SK-N-SH treated with all-trans-retinoic acid at 6 μM for 48 hours (cell line): ENCODE results near the gene KLF13.

Experiments
- ATAC-seq: fragments of 200-7000 bp; cut with Tn5 transposase; 3 replicates; pipeline ENCODE4 v1.9.1; 2020; ENCODE audit warnings: mild to moderate bottlenecking, moderate library complexity
- ARNTL ChIP-seq: fragments of 450-650 bp; formaldehyde crosslinking; IDR thresholded peaks from 2 replicates; pipeline ENCODE4 v1.5.0; 2020; ENCODE audit warnings: low read depth, mild to moderate bottlenecking, moderate library complexity, borderline replicate concordance
- BACH2 ChIP-seq: fragments of 250-450 bp; sonication (Bioruptor Pico); IDR thresholded peaks from 2 replicates; pipeline ENCODE4 v1.9.0; 2021; ENCODE audit warnings: mild to moderate bottlenecking, borderline replicate concordance
- CSDC2 ChIP-seq: fragments of 250-450 bp; sonication (Bioruptor Pico); IDR thresholded peaks from 2 replicates; pipeline ENCODE4 v1.5.0; 2020; ENCODE audit warnings: mild to moderate bottlenecking, moderate library complexity
- CSRNP3 ChIP-seq: fragments of 250-450 bp; sonication (Bioruptor Pico); IDR thresholded peaks from 2 replicates; pipeline ENCODE4 v1.5.1; 2021; ENCODE audit warnings: mild to moderate bottlenecking, moderate library complexity
- ESRRG ChIP-seq: fragments of 250-450 bp; sonication (Bioruptor Pico); IDR thresholded peaks from 2 replicates; pipeline ENCODE4 v1.6.1; 2021; ENCODE audit warnings: mild to moderate bottlenecking
- GLIS3 ChIP-seq: fragments of 250-450 bp; sonication (Bioruptor Pico); IDR thresholded peaks from 2 replicates; pipeline ENCODE4 v1.5.0; 2020; ENCODE audit warnings: mild to moderate bottlenecking, moderate library complexity
- ISL1 ChIP-seq: fragments of 250-450 bp; sonication (Bioruptor Pico); IDR thresholded peaks from 2 replicates; pipeline ENCODE4 v2.1.2; 2022; ENCODE audit warnings: mild to moderate bottlenecking, moderate library complexity
- OSR1 ChIP-seq: fragments of 250-450 bp; sonication (Bioruptor Pico); IDR thresholded peaks from 2 replicates; pipeline ENCODE4 v1.8.0; 2022; ENCODE audit warnings: moderate library complexity, mild to moderate bottlenecking, inconsistent platforms
- PPARA ChIP-seq: fragments of 250-450 bp; sonication (Bioruptor Pico); IDR thresholded peaks from 2 replicates; pipeline ENCODE4 v1.5.0; 2020; ENCODE audit warnings: mild to moderate bottlenecking, borderline replicate concordance
- RARB ChIP-seq: fragments of 250-450 bp; sonication (Bioruptor Pico); IDR thresholded peaks from 2 replicates; pipeline ENCODE4 v1.8.0; 2021; ENCODE audit warnings: mild to moderate bottlenecking, moderate library complexity
- SNAI2 ChIP-seq: fragments of 250-450 bp; sonication (Bioruptor Pico); IDR thresholded peaks from 2 replicates; pipeline ENCODE4 v1.5.0; 2020; ENCODE audit warnings: mild to moderate bottlenecking, moderate library complexity
- TCF4 ChIP-seq: fragments of 250-450 bp; sonication (Bioruptor Pico); IDR thresholded peaks from 2 replicates; pipeline ENCODE4 v1.8.0; 2021; ENCODE audit warnings: mild to moderate bottlenecking, moderate library complexity, borderline replicate concordance
- TSHZ2 ChIP-seq: fragments of 250-450 bp; sonication (Bioruptor Pico); IDR thresholded peaks from 2 replicates; pipeline ENCODE4 v1.5.0; 2020; ENCODE audit warnings: mild to moderate bottlenecking, moderate library complexity
- ZFP3 ChIP-seq: fragments of 250-450 bp; sonication (Bioruptor Pico); IDR thresholded peaks from 2 replicates; pipeline ENCODE4 v1.5.0; 2020; ENCODE audit warnings: mild to moderate bottlenecking, moderate library complexity
- ZFP30 ChIP-seq: fragments of 450-650 bp; formaldehyde crosslinking; IDR thresholded peaks from 2 replicates; pipeline ENCODE4 v1.5.0; 2022; ENCODE audit warnings: mild to moderate bottlenecking, moderate library complexity
- ZNF565 ChIP-seq: fragments of 450-650 bp; formaldehyde crosslinking; conservative IDR thresholded peaks from 2 replicates; pipeline ENCODE4 v1.5.0; 2020; ENCODE audit warnings: low read depth, mild to moderate bottlenecking, moderate library complexity
- ZNF70 ChIP-seq: fragments of 450-650 bp; formaldehyde crosslinking; IDR thresholded peaks from 2 replicates; pipeline ENCODE4 v1.5.0; 2020; ENCODE audit warnings: mild to moderate bottlenecking, moderate library complexity
- ZNF8 ChIP-seq: fragments of 450-650 bp; formaldehyde crosslinking; IDR thresholded peaks from 2 replicates; pipeline ENCODE4 v1.5.0; 2020; ENCODE audit warnings: mild to moderate bottlenecking, moderate library complexity
- TF ChIP-seq, protein P1 (sequence below): fragments of 250-450 bp; sonication (Bioruptor Pico); IDR thresholded peaks from 2 replicates; pipeline ENCODE4 v1.5.1; 2020; ENCODE audit warnings: low read depth, mild to moderate bottlenecking, moderate library complexity
- TF ChIP-seq, protein P2 (sequence below): fragments of 250-450 bp; sonication (Bioruptor Pico); IDR thresholded peaks from 2 replicates; pipeline ENCODE4 v1.8.0; 2020; ENCODE audit warnings: mild to moderate bottlenecking, moderate library complexity, borderline replicate concordance
- TF ChIP-seq, protein P3 (sequence below): fragments of 250-450 bp; sonication (Bioruptor Pico); IDR thresholded peaks from 2 replicates; pipeline ENCODE4 v1.8.0; 2021; ENCODE audit warnings: low read depth, mild to moderate bottlenecking, moderate library complexity, borderline replicate concordance

Gene KLF13

DNA sequence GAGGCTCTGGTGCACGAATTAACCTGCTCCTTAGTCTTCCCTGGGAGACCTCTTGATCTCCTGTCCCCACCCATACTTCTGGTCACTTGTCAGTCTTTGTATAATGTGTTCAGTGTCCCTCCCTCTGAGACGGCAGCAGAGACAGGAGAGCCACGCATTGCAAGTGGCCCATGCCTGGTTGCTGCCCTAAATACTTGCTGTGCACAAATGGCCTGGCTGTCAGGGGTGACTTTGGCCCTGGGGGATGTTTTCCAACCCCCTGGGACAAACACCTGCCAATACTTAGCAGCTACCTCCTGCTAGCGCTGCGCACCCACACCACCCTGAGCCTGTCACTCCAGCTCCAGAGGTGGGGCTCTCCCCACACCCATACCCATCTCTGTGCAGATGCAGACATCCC lies 17.2 kb downstream of the KLF13 start:
- no peak for ATAC-seq

GRCh38 chr15:31344266-31344665 lies 17.6 kb downstream of the KLF13 start:
- ATAC-seq: no peak
- no peak for TF ChIP-seq RARB (CRISPR knock-in tag)
- TF ChIP-seq, protein P1, sequence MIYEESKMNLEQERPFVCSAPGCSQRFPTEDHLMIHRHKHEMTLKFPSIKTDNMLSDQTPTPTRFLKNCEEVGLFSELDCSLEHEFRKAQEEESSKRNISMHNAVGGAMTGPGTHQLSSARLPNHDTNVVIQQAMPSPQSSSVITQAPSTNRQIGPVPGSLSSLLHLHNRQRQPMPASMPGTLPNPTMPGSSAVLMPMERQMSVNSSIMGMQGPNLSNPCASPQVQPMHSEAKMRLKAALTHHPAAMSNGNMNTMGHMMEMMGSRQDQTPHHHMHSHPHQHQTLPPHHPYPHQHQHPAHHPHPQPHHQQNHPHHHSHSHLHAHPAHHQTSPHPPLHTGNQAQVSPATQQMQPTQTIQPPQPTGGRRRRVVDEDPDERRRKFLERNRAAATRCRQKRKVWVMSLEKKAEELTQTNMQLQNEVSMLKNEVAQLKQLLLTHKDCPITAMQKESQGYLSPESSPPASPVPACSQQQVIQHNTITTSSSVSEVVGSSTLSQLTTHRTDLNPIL (CRISPR knock-in tag): no peak

More for the DNA sequence above, 17.2 kb downstream of the KLF13 start:
- TF ChIP-seq RARB (CRISPR knock-in tag) (no peak), PPARA (no peak), BACH2 (CRISPR knock-in tag) (no peak), ISL1 (no peak), ZFP30 (CRISPR knock-in tag) (no peak), ZNF8 (no peak), ARNTL (no peak), ZNF70 (CRISPR knock-in tag) (no peak), ESRRG (no peak), GLIS3 (CRISPR knock-in tag) (no peak)

GRCh38 chr15:31344823-31345605 lies 18.4 kb downstream of the KLF13 start:
- ATAC-seq: peak; percentile 21

DNA sequence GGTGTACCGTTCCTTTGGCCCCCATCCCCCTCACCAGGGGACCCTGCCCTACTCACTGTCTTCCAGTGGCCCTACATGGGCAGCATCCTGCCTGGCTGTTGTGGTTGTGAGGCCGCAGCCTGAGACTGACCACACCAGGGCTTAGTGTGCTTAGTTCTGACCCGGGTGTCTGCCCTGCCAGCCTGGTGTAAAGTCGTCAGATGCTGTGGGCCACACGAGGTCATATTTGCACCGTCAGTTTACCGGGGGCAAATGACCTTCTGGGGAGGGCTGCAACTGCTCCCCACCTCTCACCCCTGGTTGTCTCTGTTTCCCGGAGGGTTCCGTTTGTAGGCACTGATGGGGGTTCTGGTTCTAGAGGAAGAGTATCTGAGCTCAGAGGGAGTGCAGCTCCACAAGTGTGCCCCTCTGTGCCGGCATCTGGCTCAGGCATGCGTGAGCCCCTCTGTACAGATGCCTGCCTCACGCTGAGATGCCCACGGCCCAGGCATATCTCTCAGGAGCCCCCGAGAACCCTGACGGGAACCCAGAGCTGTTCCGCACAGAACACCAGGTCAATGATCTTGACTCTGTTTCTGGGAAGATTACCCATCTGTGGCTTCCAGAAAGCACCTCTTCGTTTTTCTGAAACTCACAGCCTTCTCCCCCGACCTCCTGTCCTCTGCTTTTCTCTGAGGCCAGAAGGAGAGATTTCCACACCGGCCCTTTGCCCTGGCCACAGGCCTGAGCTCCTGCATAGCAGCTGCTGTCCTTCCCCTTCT lies 19.2 kb downstream of the KLF13 start:
- ATAC-seq: no peak
- TF ChIP-seq CSRNP3 (CRISPR knock-in tag): no peak
- TF ChIP-seq, protein P2, sequence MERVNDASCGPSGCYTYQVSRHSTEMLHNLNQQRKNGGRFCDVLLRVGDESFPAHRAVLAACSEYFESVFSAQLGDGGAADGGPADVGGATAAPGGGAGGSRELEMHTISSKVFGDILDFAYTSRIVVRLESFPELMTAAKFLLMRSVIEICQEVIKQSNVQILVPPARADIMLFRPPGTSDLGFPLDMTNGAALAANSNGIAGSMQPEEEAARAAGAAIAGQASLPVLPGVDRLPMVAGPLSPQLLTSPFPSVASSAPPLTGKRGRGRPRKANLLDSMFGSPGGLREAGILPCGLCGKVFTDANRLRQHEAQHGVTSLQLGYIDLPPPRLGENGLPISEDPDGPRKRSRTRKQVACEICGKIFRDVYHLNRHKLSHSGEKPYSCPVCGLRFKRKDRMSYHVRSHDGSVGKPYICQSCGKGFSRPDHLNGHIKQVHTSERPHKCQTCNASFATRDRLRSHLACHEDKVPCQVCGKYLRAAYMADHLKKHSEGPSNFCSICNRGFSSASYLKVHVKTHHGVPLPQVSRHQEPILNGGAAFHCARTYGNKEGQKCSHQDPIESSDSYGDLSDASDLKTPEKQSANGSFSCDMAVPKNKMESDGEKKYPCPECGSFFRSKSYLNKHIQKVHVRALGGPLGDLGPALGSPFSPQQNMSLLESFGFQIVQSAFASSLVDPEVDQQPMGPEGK: no peak
- TF ChIP-seq ZNF565 (CRISPR knock-in tag): no peak
- no peak for TF ChIP-seq TCF4
- no peak for TF ChIP-seq TSHZ2
- TF ChIP-seq BACH2 (CRISPR knock-in tag): no peak
- TF ChIP-seq CSDC2 (CRISPR knock-in tag): no peak
- no peak for TF ChIP-seq RARB (CRISPR knock-in tag)
- TF ChIP-seq ZFP3: no peak
- TF ChIP-seq, protein P3, sequence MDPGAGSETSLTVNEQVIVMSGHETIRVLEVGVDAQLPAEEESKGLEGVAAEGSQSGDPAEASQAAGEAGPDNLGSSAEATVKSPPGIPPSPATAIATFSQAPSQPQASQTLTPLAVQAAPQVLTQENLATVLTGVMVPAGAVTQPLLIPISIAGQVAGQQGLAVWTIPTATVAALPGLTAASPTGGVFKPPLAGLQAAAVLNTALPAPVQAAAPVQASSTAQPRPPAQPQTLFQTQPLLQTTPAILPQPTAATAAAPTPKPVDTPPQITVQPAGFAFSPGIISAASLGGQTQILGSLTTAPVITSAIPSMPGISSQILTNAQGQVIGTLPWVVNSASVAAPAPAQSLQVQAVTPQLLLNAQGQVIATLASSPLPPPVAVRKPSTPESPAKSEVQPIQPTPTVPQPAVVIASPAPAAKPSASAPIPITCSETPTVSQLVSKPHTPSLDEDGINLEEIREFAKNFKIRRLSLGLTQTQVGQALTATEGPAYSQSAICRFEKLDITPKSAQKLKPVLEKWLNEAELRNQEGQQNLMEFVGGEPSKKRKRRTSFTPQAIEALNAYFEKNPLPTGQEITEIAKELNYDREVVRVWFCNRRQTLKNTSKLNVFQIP (CRISPR knock-in tag): no peak
- no peak for TF ChIP-seq SNAI2 (CRISPR knock-in tag)
- no peak for TF ChIP-seq ZFP30 (CRISPR knock-in tag)
- no peak for TF ChIP-seq ZNF8
- TF ChIP-seq OSR1: no peak

More at GRCh38 chr15:31344823-31345605, 18.4 kb downstream of the KLF13 start:
- TF ChIP-seq RARB (CRISPR knock-in tag): no peak
- TF ChIP-seq ISL1: no peak
- TF ChIP-seq GLIS3 (CRISPR knock-in tag): no peak
- no peak for TF ChIP-seq ZNF70 (CRISPR knock-in tag)
- TF ChIP-seq ZNF565 (CRISPR knock-in tag): no peak
- TF ChIP-seq OSR1: no peak
- no peak for TF ChIP-seq TCF4
- TF ChIP-seq, protein P1 (CRISPR knock-in tag): no peak
- no peak for TF ChIP-seq ESRRG
- TF ChIP-seq ARNTL: no peak
- TF ChIP-seq SNAI2 (CRISPR knock-in tag): no peak
- no peak for TF ChIP-seq ZNF8
